ENCODE data around the gene CLASRP.
A peak's percentile ranks its signal among the peaks of the same experiment; 100 is the strongest.

The CLASRP gene

DNA sequence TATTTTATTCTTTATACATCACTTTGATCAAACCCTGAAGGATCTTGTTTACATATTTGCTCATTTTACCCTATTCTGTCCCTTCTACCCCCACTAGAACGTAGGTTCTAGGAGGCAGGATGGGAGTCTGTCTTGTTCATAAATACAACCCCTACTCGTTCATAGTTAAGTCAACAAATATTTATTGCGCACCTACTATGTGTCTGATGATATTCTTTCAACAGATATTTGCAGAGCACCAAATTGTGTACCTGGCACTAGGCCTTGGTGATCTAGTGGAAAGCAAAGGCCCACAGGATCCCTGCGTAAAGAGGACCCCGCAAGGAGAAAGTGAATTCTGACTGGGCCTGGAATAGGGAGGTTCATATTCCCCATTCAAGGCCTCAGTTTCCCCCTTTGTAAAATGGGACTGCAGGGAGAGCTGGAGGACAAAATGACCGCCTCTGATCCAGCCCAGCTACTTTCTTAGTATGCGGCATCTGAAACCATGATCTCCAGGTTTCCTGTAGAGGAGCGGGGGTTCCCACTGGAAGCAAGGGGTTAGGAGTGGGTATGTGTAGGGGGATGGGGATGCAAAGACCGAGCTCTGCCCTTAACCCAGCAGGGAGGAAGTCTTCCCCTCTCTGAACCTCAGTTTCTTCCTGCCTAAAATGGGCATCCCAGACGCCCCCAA, 39.7 kb downstream of the CLASRP start:
- TF ChIP-seq TAF1 (IDR thresholded peaks at IDR 0.05; ENCODE audit: borderline replicate concordance, insufficient read depth, low read length) (no peak), SIN3A (IDR thresholded peaks at IDR 0.05; ENCODE audit: borderline replicate concordance, insufficient read depth, low read length) (no peak), FOXP2 (optimal IDR thresholded peaks at IDR 0.05; ENCODE audit: borderline replicate concordance, extremely low read depth, extremely low read length, insufficient read depth) (no peak), POLR2AphosphoS5 (IDR thresholded peaks at IDR 0.05; ENCODE audit: low read depth, low read length) (no peak)
- TF ChIP-seq, protein P1, sequence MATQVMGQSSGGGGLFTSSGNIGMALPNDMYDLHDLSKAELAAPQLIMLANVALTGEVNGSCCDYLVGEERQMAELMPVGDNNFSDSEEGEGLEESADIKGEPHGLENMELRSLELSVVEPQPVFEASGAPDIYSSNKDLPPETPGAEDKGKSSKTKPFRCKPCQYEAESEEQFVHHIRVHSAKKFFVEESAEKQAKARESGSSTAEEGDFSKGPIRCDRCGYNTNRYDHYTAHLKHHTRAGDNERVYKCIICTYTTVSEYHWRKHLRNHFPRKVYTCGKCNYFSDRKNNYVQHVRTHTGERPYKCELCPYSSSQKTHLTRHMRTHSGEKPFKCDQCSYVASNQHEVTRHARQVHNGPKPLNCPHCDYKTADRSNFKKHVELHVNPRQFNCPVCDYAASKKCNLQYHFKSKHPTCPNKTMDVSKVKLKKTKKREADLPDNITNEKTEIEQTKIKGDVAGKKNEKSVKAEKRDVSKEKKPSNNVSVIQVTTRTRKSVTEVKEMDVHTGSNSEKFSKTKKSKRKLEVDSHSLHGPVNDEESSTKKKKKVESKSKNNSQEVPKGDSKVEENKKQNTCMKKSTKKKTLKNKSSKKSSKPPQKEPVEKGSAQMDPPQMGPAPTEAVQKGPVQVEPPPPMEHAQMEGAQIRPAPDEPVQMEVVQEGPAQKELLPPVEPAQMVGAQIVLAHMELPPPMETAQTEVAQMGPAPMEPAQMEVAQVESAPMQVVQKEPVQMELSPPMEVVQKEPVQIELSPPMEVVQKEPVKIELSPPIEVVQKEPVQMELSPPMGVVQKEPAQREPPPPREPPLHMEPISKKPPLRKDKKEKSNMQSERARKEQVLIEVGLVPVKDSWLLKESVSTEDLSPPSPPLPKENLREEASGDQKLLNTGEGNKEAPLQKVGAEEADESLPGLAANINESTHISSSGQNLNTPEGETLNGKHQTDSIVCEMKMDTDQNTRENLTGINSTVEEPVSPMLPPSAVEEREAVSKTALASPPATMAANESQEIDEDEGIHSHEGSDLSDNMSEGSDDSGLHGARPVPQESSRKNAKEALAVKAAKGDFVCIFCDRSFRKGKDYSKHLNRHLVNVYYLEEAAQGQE (IDR thresholded peaks at IDR 0.05; ENCODE audit: insufficient read depth in 1 of 2, low read depth in 2 of 2, low read length in 2 of 2), result no peak

DNA sequence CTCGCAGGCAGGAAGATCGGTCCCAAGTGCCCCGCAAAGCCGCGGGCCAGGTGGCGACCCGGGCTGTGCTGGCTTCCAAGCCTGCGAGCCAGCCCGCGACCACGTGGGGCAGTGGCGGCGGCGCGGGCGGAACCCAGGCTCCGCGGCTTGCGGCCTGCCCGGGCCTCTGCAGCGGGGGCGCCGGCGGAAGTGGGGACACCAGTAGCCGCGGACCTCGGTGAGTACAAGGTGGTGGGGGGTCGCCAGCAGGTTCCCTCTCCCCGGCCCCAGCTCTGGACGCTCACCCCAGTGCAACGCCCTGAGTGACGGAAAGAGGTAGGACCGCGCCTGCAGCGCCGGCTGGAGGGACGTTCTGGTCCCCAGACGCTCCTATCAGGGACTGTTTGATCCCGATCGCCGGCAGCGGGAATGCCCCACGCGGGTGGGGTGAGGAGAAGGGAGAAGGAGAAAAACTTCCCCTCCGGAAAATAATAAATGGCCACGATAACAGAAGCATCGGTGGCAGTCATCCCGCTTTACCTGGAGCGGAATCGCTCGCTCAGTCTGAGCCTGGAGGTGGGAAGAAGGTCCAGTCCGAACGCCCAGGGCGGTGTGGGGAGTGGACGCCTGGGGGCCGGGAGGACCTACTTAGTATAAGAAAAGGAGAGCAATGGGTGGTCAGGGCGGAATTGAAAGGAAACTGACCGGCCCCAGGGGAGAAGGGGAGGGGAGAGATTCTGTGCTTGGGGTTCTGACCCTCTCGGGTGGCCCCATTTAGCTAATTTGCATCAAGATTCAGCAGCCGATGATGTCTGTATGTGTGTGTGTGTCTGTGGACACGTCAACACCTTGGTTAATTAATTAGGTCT, 40.4 kb downstream of the CLASRP start, which contains the start of gene GEMIN7:
Gene GEMIN7 (plus strand): TSS at position 198 of the 848 bp plus-strand sequence. CDS start 10,855 bp downstream, outside the sequence.
- peak; percentile 96 for TF ChIP-seq TAF1 (IDR thresholded peaks at IDR 0.05; ENCODE audit: borderline replicate concordance, insufficient read depth, low read length)
- TF ChIP-seq SIN3A (IDR thresholded peaks at IDR 0.05; ENCODE audit: borderline replicate concordance, insufficient read depth, low read length), result no peak
- TF ChIP-seq FOXP2 (optimal IDR thresholded peaks at IDR 0.05; ENCODE audit: borderline replicate concordance, extremely low read depth, extremely low read length, insufficient read depth), result peak; percentile 79
- TF ChIP-seq POLR2AphosphoS5 (IDR thresholded peaks at IDR 0.05; ENCODE audit: low read depth, low read length), result peak; percentile 75
- TF ChIP-seq, protein P1 (IDR thresholded peaks at IDR 0.05; ENCODE audit: insufficient read depth in 1 of 2, low read depth in 2 of 2, low read length in 2 of 2), result peak in 1 of 2 experiments; percentile 72; a peak in 2 of 4 replicates

GRCh38 chr19:45079911-45080370, 41.1 kb downstream of the CLASRP start:
- TF ChIP-seq FOXP2 (optimal IDR thresholded peaks at IDR 0.05; ENCODE audit: borderline replicate concordance, extremely low read depth, extremely low read length, insufficient read depth) (no peak), TAF1 (IDR thresholded peaks at IDR 0.05; ENCODE audit: borderline replicate concordance, insufficient read depth, low read length) (no peak), SIN3A (IDR thresholded peaks at IDR 0.05; ENCODE audit: borderline replicate concordance, insufficient read depth, low read length) (no peak), POLR2AphosphoS5 (IDR thresholded peaks at IDR 0.05; ENCODE audit: low read depth, low read length) (no peak)
- TF ChIP-seq, protein P1 (IDR thresholded peaks at IDR 0.05; ENCODE audit: insufficient read depth in 1 of 2, low read depth in 2 of 2, low read length in 2 of 2), result no peak

DNA sequence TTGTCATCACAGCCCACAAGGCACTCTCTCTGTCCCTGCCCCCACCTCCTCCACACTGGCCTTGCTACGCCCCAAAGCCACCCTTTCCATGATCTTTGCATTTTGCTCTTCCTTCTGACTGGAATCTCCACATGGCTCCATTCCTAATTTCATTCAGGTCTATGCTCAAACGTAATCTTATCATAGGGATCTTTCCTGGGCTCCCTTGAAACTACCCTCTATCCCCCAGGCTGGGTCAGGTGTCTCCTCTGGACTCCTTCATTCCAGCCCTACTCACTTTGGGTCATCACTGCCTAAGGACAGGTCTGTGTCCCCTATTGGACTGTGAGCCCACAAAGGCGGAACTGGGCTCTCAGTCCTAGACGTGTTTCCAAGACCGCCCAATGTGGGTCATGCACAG, 43.3 kb downstream of the CLASRP start:
- TF ChIP-seq TAF1 (IDR thresholded peaks at IDR 0.05; ENCODE audit: borderline replicate concordance, insufficient read depth, low read length) (no peak), POLR2AphosphoS5 (IDR thresholded peaks at IDR 0.05; ENCODE audit: low read depth, low read length) (no peak), SIN3A (IDR thresholded peaks at IDR 0.05; ENCODE audit: borderline replicate concordance, insufficient read depth, low read length) (no peak), FOXP2 (optimal IDR thresholded peaks at IDR 0.05; ENCODE audit: borderline replicate concordance, extremely low read depth, extremely low read length, insufficient read depth) (no peak)
- TF ChIP-seq, protein P1 (IDR thresholded peaks at IDR 0.05; ENCODE audit: insufficient read depth in 1 of 2, low read depth in 2 of 2, low read length in 2 of 2), result no peak
